H9 (cell line): ENCODE results near the gene PAIP2. TPM values are rescaled to one million over a fixed set of nuclear protein-coding genes. Genes with fewer than 3 reads are reported as not detected.

Experiments
- DNase-seq: peaks from one replicate; pipeline ENCODE4 v3.0.0-alpha.2; 2017
- H2AFZ ChIP-seq: one replicate; pipeline ENCODE4 v1.6.1; 2013; ENCODE audit warnings: mild to moderate bottlenecking, low read length, control low read depth, moderate library complexity
- H2AK5ac ChIP-seq: 2 replicates; pipeline ENCODE4 v1.6.1; 2013; ENCODE audit warnings: low read length, control low read depth, mixed read lengths; ENCODE audit not compliant: insufficient read length
- H2BK120ac ChIP-seq: one replicate; pipeline ENCODE4 v1.6.1; 2013; ENCODE audit warnings: low read depth, mild to moderate bottlenecking, low read length, control low read depth, inconsistent platforms; ENCODE audit not compliant: poor library complexity, severe bottlenecking
- H2BK12ac ChIP-seq: 2 replicates; pipeline ENCODE4 v1.6.1; 2013; ENCODE audit warnings: low read length, control low read depth, mixed read lengths, low read depth; ENCODE audit not compliant: insufficient read length
- H2BK15ac ChIP-seq: 2 replicates; pipeline ENCODE4 v1.6.1; 2013; ENCODE audit warnings: low read depth, low read length, control low read depth
- H2BK20ac ChIP-seq: one replicate; pipeline ENCODE4 v1.6.1; 2013; ENCODE audit warnings: low read depth, mild to moderate bottlenecking, low read length, control low read depth, inconsistent platforms; ENCODE audit not compliant: poor library complexity, severe bottlenecking
- H2BK5ac ChIP-seq: 2 replicates; pipeline ENCODE4 v1.6.1; 2013; ENCODE audit warnings: low read length, control low read depth, mixed read lengths; ENCODE audit not compliant: insufficient read length
- H3K14ac ChIP-seq: 2 replicates; pipeline ENCODE4 v1.6.1; 2013; ENCODE audit warnings: low read length, control low read depth; ENCODE audit not compliant: insufficient read depth
- H3K18ac ChIP-seq: 2 replicates; pipeline ENCODE4 v1.6.1; 2013; ENCODE audit warnings: low read depth, mild to moderate bottlenecking, mixed read lengths, low read length, control low read depth; ENCODE audit not compliant: insufficient read length
- H3K23ac ChIP-seq: 2 replicates; pipeline ENCODE4 v1.6.1; 2013; ENCODE audit warnings: low read length, control low read depth, mixed read lengths, low read depth; ENCODE audit not compliant: insufficient read length
- H3K23me2 ChIP-seq: 2 replicates; pipeline ENCODE4 v1.6.1; 2013; ENCODE audit warnings: low read depth, mild to moderate bottlenecking, mixed read lengths, low read length, control low read depth; ENCODE audit not compliant: insufficient read length, poor library complexity, severe bottlenecking
- H3K27ac ChIP-seq: 2 replicates; pipeline ENCODE4 v1.5.1; 2013; ENCODE audit warnings: low read length, control low read depth, mixed read lengths, low read depth; ENCODE audit not compliant: insufficient read length
- H3K27me3 ChIP-seq: 2 replicates; pipeline ENCODE4 v1.6.1; 2013; ENCODE audit warnings: low read length, control low read depth, inconsistent platforms; ENCODE audit not compliant: insufficient read depth
- H3K4ac ChIP-seq: 2 replicates; pipeline ENCODE4 v1.6.1; 2013; ENCODE audit warnings: low read depth, mild to moderate bottlenecking, control low read depth, inconsistent platforms, low read length, moderate library complexity
- H3K4me1 ChIP-seq: 2 replicates; pipeline ENCODE4 v1.6.1; 2013; ENCODE audit warnings: low read length, control low read depth, inconsistent platforms; ENCODE audit not compliant: insufficient read depth
- H3K4me2 ChIP-seq: 2 replicates; pipeline ENCODE4 v1.6.1; 2013; ENCODE audit warnings: low read length, control low read depth, mixed read lengths; ENCODE audit not compliant: insufficient read length, insufficient read depth
- H3K56ac ChIP-seq: 2 replicates; pipeline ENCODE4 v1.6.1; 2013; ENCODE audit warnings: low read depth, mild to moderate bottlenecking, mixed read lengths, low read length, control low read depth; ENCODE audit not compliant: insufficient read length
- H3K79me1 ChIP-seq: 2 replicates; pipeline ENCODE4 v1.6.1; 2013; ENCODE audit warnings: low read depth, mild to moderate bottlenecking, moderate library complexity, low read length, control low read depth, inconsistent platforms; ENCODE audit not compliant: insufficient read depth, poor library complexity, severe bottlenecking
- H3K79me2 ChIP-seq: 2 replicates; pipeline ENCODE4 v1.6.1; 2013; ENCODE audit warnings: low read length, control low read depth, inconsistent platforms; ENCODE audit not compliant: insufficient read depth
- H3K9ac ChIP-seq: 2 replicates; pipeline ENCODE4 v1.6.1; 2013; ENCODE audit warnings: low read length, control low read depth, mixed read lengths; ENCODE audit not compliant: insufficient read length; ENCODE audit errors: extremely low read depth
- H3K9me3 ChIP-seq: one replicate; pipeline ENCODE4 v1.6.1; 2013; ENCODE audit warnings: low read depth, low read length, inconsistent platforms; ENCODE audit not compliant: control insufficient read depth
- H3T11ph ChIP-seq: one replicate; pipeline ENCODE4 v1.6.1; 2013; ENCODE audit warnings: mild to moderate bottlenecking, low read length, control low read depth, inconsistent platforms
- H4K20me1 ChIP-seq: one replicate; pipeline ENCODE4 v1.6.1; 2013; ENCODE audit not compliant: control insufficient read depth, insufficient read length, insufficient read depth
- H4K5ac ChIP-seq: 2 replicates; pipeline ENCODE4 v1.6.1; 2013; ENCODE audit warnings: low read depth, mild to moderate bottlenecking, mixed read lengths, low read length, control low read depth; ENCODE audit not compliant: insufficient read length
- H4K8ac ChIP-seq: replicated peaks from 2 replicates; pipeline ENCODE4 v1.6.1; 2013; ENCODE audit warnings: low read length, control low read depth, mixed read lengths, low read depth; ENCODE audit not compliant: insufficient read length
- H4K91ac ChIP-seq: 2 replicates; pipeline ENCODE4 v1.6.1; 2013; ENCODE audit warnings: low read depth, mild to moderate bottlenecking, moderate library complexity, mixed read lengths, low read length, control low read depth; ENCODE audit not compliant: insufficient read length
- H3K27ac Mint-ChIP-seq, 3 experiments: 2 replicates in 2 of 3; 3 replicates in 1 of 3; pipeline ENCODE4 v1.8.0; 2020 to 2021; ENCODE audit warnings: mixed read lengths in 3 of 3, mild to moderate bottlenecking in 1 of 3, moderate library complexity in 1 of 3
- H3K27me3 Mint-ChIP-seq: 2 replicates; pipeline ENCODE4 v1.8.0; 2021; ENCODE audit warnings: low read depth, mild to moderate bottlenecking, moderate library complexity, mixed read lengths
- H3K36me3 Mint-ChIP-seq, 3 experiments: 2 replicates in 2 of 3; 3 replicates in 1 of 3; pipeline ENCODE4 v1.8.0; 2020 to 2021; ENCODE audit warnings: low read depth in 3 of 3, mixed read lengths in 3 of 3; ENCODE audit not compliant: insufficient read depth in 1 of 3
- H3K4me1 Mint-ChIP-seq, 2 experiments: 2 replicates each; pipeline ENCODE4 v1.8.0; 2020; ENCODE audit warnings: mixed read lengths in 2 of 2
- H3K4me3 Mint-ChIP-seq, 2 experiments: 2 replicates in 1 of 2; 3 replicates in 1 of 2; pipeline ENCODE4 v1.8.0; 2020 to 2021; ENCODE audit warnings: mild to moderate bottlenecking in 2 of 2, mixed read lengths in 2 of 2, moderate library complexity in 1 of 2
- H3K9me3 Mint-ChIP-seq, 2 experiments: 2 replicates in 1 of 2; 3 replicates in 1 of 2; pipeline ENCODE4 v1.8.0; 2020; ENCODE audit warnings: mild to moderate bottlenecking in 2 of 2, mixed read lengths in 2 of 2, moderate library complexity in 1 of 2
- CTCF ChIP-seq: fragments of 200-600 bp; sonication (generic); conservative IDR thresholded peaks from 3 replicates; pipeline ENCODE4 v1.8.0; 2021; ENCODE audit warnings: antibody characterized with exemption, mild to moderate bottlenecking
- WGBS: extraction: QIAGEN DNeasy Blood & Tissue Kit; methylation state at CpG from one replicate; pipeline ENCODE4 v1.1.7; 2013; ENCODE audit warnings: missing lambda C conversion rate, low lambda C conversion rate, mixed read lengths; ENCODE audit not compliant: insufficient read length; ENCODE audit errors: extremely low coverage; 5-methylcytosine and 5-hydroxymethylcytosine counted together
- total RNA-seq: library from RNA; stranded (reverse); gene quantifications from 2 replicates; pipeline ENCODE4 v1.2.1, GENCODE V29; 2021

Gene PAIP2
- total RNA-seq, 1 experiment from 2014 or later, result 121 TPM

- Histone ChIP-seq H3K79me2 (no peaks in the 10 kb centered on the region), H3K23me2 (peaks cover 22% of the 10 kb centered on the region), H3K18ac (no peak overlapping the region), H4K20me1 (peaks cover 2% of the 10 kb centered on the region), H3K9ac (no peak overlapping the region), H3K56ac (no peak overlapping the region), H3T11ph (no peak overlapping the region), H3K4me2 (no peak overlapping the region), H4K91ac (no peak overlapping the region), H2BK12ac (no peak overlapping the region), H3K27ac (no peak overlapping the region), H2BK5ac (no peak overlapping the region), H3K9me3 (no peaks in the 10 kb centered on the region), H4K8ac (no peak overlapping the region), H3K27me3 (peaks cover 8% of the 10 kb centered on the region), H3K23ac (no peak overlapping the region), H3K4ac (no peak overlapping the region), H4K5ac (no peak overlapping the region), H2AFZ (no peak overlapping the region), H2AK5ac (no peak overlapping the region), H3K4me1 (peaks cover 3% of the 10 kb centered on the region; the same call in 1 of the 2 replicates), H3K14ac (no peak overlapping the region), H2BK20ac (no peak overlapping the region), H3K79me1 (no peaks in the 10 kb centered on the region), H2BK120ac (no peak overlapping the region), H2BK15ac (no peak overlapping the region)
- peak overlapping the region in 1 of 2 experiments; percentile 60; a peak in 2 of 5 replicates for H3K4me3 Mint-ChIP-seq
- WGBS, result no CpG with 5 or more reads among the region's 10 CpGs
- TF ChIP-seq CTCF, result no peak
- no peaks in the 10 kb centered on the region for H3K9me3 Mint-ChIP-seq
- peaks cover 14 to 45% of the 10 kb centered on the region in 2 experiments for H3K4me1 Mint-ChIP-seq
- H3K36me3 Mint-ChIP-seq, result no peaks in the 10 kb centered on the region; a peak in 1 of 7 replicates
- no peak for DNase-seq
- peak overlapping the region; percentile 34 to 81 (median 37); a peak in 2 of 7 replicates for H3K27ac Mint-ChIP-seq
- H3K27me3 Mint-ChIP-seq, result peaks cover 31% of the 10 kb centered on the region
Observed at GRCh38 chr5:139390639-139391569, 49.2 kb downstream of the PAIP2 start.
